AG04449 (cell line): Measurements from ENCODE around the gene FOXF1.

ENCODE experiments used
- CTCF ChIA-PET: fragments of 350-600 bp; formaldehyde crosslinking; extraction: SDS; loops from one replicate; lab custom pipeline; 2021; ENCODE audit warnings: antibody characterized with exemption; lab: Yijun Ruan, JAX
- POLR2A ChIA-PET: fragments of 400-600, 350-600 bp; formaldehyde crosslinking; extraction: SDS; loops from one replicate; lab custom pipeline; 2020; ENCODE audit warnings: antibody characterized with exemption, inconsistent platforms; lab: Yijun Ruan, JAX
- DNase-seq: peaks from one replicate; pipeline ENCODE4 v3.0.0-alpha.2; 2010; ENCODE audit warnings: low read depth, low spot score
- H3K4me3 ChIP-seq: 2 replicates; pipeline ENCODE4 v1.5.1; 2011; ENCODE audit warnings: low read depth, mild to moderate bottlenecking, control low read depth, low read length
- CTCF ChIP-seq: IDR thresholded peaks from one replicate; pipeline ENCODE4 v1.5.1; 2011; ENCODE audit warnings: mild to moderate bottlenecking, moderate library complexity, low read length, control low read depth, inconsistent platforms; ENCODE audit not compliant: insufficient read depth; ENCODE audit errors: missing control alignments

Gene FOXF1

GRCh38 chr16:86550281-86550680, 40.0 kb downstream of the FOXF1 start:
- POLR2A ChIA-PET = no interaction called here
- no peak overlapping the region for H3K4me3 ChIP-seq
- no peak for TF ChIP-seq CTCF
- CTCF ChIA-PET = interaction anchor here (0.7 to 1.4 kb wide), 3 partner anchors 14 to 729 kb away, joined by 3 to 4 read pairs (median 3); no protein-coding TSS in a partner anchor
- DNase-seq = no peak

- TF ChIP-seq CTCF = no peak
- CTCF ChIA-PET = no interaction called here
- no peak overlapping the region for H3K4me3 ChIP-seq
- POLR2A ChIA-PET = no interaction called here
- DNase-seq = no peak
Observed at GRCh38 chr16:86553356-86553755, 43.0 kb downstream of the FOXF1 start.

- no peak for DNase-seq
- CTCF ChIA-PET = interaction anchor here (1.7 to 1.9 kb wide), 2 partner anchors 509 to 724 kb away, joined by 5 to 7 read pairs; no protein-coding TSS in a partner anchor
- H3K4me3 ChIP-seq = peak overlapping the region; percentile 96
- POLR2A ChIA-PET = no interaction called here
- no peak for TF ChIP-seq CTCF
Observed at GRCh38 chr16:86554599-86554916, 44.2 kb downstream of the FOXF1 start.

GRCh38 chr16:86554917-86555703, 44.8 kb downstream of the FOXF1 start, which contains the start of gene MTHFSD:
Gene MTHFSD (minus strand): TSS chr16:86555235. CDS start chr16:86555184, 51 bp downstream.
- ChIA-PET CTCF (interaction anchor here (1.2 to 1.9 kb wide), 3 partner anchors 505 to 723 kb away, joined by 3 to 7 read pairs (median 5); no protein-coding TSS in a partner anchor), POLR2A (interaction anchor here (0.5 kb wide), 1 partner anchor 957 kb away, joined by 4 read pairs; no protein-coding TSS in a partner anchor)
- peak within 1 kb of the TSS; percentile 96 for H3K4me3 ChIP-seq
- no peak for TF ChIP-seq CTCF
- no peak for DNase-seq

DNA sequence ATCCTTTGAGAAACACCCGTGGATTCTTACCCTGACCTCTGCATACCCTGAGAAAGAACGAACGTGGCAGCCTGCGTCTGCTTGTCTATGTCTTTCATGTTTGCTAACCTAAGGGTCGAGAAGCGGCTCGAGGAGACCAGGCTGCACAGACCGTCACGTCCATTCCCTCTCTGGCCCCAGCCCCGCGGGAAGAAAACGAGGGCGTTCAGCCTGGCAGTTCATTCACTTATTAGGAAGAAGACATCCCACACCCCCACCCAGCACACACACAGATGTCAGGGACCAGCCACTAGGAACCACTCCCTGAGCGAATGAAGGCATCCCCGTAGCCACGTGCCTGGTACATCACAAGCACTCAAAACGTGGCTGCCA, 45.4 kb downstream of the FOXF1 start:
- no peak for TF ChIP-seq CTCF
- ChIA-PET CTCF (interaction anchor here (0.9 to 1.9 kb wide), 5 partner anchors 505 to 723 kb away, joined by 3 to 7 read pairs (median 3); no protein-coding TSS in a partner anchor), POLR2A (interaction anchor here (0.5 kb wide), 1 partner anchor 956 kb away, joined by 4 read pairs; no protein-coding TSS in a partner anchor)
- H3K4me3 ChIP-seq = peak overlapping the region; percentile 96
- no peak for DNase-seq

DNA sequence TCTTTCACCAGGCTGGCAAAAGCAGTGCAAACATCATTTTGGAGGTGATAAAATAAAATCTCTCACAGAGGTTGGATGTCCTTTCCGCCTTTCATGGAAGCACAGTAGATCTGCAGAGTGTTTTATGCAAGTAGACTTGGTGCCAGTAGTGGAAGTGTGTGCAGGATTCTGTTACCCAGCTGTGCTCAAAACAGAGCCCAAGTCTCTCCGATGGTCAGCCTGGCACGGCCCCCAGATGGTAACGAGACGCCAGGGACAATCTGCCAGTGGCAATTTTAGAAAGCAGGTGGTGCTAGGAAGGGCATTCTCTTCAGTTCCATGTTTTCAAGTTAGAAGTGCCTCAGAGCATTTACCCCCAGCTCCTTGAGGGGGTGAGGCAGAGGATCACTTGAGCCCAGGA, 46.2 kb downstream of the FOXF1 start:
- TF ChIP-seq CTCF = no peak
- ChIA-PET POLR2A (no interaction called here), CTCF (interaction anchor here (0.6 to 1.9 kb wide), 5 partner anchors 504 to 741 kb away, joined by 3 to 5 read pairs (median 3); no protein-coding TSS in a partner anchor)
- DNase-seq = no peak
- H3K4me3 ChIP-seq = no peak overlapping the region
